ENCODE measurements around the gene SF3B3.
"Not testable (repeated sequence)": the region's sequence is repeated elsewhere in the genome, so short reads cannot be mapped to it uniquely, and the experiment has no call there.

The SF3B3 gene

DNA sequence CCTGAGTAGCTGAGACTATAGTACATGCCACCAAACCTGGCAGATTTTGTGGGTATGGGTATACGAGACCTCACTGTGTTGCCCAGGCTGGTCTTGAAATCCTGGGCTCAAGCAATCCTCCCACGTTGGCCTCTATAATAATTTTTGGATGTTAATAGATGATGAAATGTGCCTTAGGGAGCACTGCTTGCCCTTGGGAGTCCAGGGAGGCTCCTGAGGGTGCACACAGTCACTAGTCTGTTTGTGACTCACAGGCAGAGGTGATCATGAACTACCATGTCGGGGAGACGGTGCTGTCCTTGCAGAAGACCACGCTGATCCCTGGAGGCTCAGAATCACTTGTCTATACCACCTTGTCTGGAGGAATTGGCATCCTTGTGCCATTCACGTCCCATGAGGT is 46.1 kb downstream of the SF3B3 start:
- no peak for DNase-seq

GRCh38 chr16:70570967-70571570 is 47.5 kb downstream of the SF3B3 start:
- no peak for DNase-seq

DNA sequence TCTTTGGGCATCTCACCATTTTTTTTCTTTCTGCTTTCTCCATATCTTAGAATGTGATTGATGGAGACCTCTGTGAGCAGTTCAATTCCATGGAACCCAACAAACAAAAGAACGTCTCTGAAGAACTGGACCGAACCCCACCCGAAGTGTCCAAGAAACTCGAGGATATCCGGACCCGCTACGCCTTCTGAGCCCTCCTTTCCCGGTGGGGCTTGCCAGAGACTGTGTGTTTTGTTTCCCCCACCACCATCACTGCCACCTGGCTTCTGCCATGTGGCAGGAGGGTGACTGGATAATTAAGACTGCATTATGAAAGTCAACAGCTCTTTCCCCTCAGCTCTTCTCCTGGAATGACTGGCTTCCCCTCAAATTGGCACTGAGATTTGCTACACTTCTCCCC is 48.0 kb downstream of the SF3B3 start:
- no peak for DNase-seq

GRCh38 chr16:70572050-70572925 is 48.7 kb downstream of the SF3B3 start:
- DNase-seq, result no peak

DNA sequence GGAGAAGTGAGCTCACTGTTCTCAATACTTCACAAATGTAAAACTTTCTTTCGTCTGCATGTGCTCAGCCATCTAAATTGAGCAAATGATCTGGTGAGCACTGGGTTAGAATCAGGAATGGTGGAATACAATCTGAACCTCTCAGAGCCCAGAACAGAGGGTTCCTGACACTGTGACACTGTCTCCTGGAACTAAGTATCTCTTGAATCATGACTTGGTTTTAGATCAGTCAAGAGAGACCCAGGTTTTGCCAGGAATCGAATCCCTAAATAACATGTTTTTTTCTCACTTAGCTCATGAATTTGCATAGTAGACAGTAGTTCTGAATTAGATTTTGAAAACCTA is 49.3 kb downstream of the SF3B3 start:
- no peak for DNase-seq

DNA sequence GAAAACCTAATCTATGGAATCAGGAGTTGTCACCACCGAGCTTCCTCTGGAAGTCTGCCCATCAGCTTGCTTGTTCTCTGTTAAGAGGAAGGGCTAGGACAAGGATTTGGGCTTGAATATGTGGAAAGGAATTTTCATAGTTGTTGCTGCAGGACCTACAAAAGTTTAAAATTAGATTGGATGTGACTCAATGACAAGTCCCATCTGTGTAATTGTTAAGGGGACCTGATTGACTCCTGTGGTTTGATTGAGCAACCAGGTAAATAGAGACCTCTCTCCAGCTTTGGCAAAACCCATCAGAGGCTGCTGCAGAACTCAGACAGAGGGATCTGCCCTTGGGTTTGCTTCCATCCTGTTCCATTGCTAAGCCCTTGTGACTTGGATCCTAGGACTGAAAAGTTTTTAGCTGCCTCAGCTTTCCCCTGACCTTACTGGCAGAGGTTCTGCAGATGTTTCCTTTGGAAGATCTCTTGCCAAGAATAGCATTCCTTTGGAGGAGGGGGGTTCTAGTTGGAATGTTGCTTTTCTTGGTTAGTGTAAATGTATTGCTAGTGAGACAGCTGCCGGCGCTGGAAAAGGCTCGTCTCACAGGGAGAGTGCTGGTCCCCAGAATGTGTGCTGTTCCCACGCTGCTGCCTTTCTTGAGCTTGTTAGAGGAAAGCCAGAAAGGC is 50.0 kb downstream of the SF3B3 start:
- no peak for DNase-seq

DNA sequence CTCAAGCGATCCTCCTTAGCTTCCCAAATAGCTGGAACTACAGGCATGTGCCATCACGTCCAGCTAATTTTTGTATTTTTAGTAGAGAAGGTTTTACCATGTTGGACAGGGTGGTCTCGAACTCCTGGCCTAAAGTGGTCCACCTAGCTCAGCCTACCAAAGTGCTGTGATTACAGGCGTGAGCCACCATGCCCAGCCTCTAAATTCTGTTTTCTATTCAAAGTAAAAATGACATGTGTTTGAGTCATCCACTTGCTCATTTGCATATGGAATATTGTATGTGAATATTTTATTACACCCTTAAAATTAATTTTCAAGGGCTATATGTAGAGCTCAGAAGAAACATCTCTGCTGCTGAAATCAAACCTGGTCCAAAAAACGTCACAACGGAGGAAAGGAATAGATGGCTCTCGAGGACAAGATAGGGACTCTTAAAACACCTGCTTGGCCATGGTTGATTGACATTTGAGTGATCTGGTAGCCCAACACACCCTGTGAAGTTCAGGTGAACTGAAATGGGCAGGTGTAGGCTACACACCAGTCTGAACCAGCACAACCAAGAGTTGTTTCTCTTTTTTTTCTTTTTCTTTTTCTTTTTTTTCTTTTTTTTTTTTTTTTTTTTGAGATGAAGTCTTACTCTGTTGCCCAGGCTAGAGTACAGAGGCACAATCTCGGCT is 51.1 kb downstream of the SF3B3 start:
- no peak for DNase-seq

GRCh38 chr16:70575376-70575775 is 51.8 kb downstream of the SF3B3 start:
- no peak for DNase-seq

- DNase-seq, result no peak
Measured at GRCh38 chr16:70576431-70577255, 53.0 kb downstream of the SF3B3 start.

GRCh38 chr16:70577256-70577698 is 53.7 kb downstream of the SF3B3 start:
- DNase-seq, result no peak

DNA sequence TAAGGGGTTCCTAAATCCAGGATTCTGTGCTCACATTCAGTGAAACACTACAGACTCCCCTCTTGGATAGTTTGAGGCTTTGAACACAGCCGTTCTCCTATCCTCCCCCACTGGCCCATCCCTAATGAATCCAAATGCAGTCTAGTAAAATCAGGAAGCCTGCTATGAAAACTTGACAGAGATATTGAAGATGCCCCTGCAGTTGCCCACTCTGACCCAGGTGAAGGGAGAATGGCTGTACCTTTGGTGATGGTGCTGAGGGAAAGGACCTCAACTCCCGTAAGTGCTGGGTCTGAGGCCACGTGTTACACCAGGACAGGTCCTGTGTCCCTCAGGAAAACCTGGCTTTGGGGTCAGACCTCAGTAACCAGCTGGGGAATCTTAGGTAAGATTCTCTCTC is 54.4 kb downstream of the SF3B3 start:
- no peak for DNase-seq

DNA sequence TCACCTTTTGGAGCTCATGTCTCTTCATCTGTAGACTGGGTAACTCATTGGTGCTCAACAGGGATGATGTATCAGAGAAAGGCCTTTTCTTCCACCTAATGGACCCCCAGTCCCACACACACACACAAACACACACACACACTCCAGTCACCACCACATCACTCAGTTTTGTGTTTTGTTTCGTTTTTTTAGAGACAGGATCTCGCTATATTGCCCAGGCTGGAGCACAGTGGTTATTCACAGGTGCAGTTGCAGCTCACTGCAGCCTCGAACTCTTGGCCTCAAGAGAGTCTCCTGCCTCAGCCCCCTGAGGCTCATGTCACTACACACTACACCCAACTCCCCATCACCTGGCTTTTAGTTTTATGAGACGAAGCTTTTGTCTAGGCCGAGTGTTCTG is 55.6 kb downstream of the SF3B3 start:
- no peak for DNase-seq

DNA sequence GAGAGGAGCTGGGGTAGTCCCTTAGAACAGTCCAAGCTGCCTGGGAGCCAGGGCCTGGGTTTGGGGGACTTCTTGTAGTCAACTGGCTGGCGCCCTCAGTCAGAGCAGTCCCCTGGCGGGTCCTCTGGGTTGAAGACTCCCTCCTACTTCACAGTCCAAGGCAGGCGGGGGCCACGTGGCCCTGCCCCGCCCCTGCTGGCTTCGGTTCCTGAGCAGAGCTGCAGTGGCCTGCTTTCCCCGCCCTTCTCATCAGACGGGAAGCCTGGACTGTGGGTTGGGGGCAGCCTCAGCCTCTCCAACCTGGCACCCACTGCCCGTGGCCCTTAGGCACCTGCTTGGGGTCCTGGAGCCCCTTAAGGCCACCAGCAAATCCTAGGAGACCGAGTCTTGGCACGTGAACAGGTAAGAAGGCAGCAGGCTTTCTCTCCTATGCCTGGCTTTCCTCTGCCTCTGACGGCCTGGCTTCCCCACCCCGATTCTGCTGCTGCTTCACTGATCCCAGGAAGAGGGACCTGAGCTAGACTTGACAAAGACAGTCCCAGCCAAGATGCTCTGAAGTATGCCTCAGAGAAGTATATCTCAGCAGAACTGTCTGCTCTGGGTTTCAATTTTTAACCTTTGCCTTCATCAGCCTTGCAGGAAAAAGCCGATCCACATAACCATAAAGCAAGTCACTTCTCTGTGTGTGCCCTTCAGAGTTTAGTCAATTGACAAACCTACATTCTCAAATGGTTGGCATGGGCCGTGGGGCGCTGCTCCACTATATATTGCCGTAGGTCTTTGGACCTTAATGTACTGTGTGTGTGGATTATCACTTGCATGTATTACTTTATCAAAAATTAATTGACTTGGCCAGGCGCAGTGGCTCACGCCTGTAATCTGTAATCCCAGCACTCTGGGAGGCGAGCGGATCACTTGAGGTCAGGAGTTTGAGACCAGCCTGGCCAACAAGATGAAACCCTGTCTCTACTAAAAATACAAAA is 56.3 kb downstream of the SF3B3 start:
- DNase-seq, result no peak

GRCh38 chr16:70582280-70582978 is 58.8 kb downstream of the SF3B3 start:
- DNase-seq, result no peak

DNA sequence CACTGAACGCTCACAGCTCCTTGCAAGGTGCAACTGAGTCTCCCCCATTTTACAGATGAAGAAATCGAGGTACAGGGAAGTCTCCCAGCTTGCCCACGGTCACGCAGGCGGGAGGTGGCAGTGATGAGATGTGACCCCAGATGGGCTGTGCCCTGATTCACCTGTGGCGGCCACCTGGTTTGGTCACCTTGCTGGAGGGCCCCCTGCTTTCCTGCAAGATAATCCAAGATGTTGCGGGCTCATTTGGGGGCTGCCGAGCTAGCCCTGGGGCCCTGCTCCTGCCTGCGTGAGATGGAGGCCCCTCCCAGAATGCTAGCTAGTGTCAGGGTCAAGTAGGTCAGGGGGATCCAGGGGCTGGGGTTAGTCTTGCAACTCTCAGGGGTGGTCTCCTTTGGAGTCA is 63.1 kb downstream of the SF3B3 start:
- DNase-seq, result no peak

DNA sequence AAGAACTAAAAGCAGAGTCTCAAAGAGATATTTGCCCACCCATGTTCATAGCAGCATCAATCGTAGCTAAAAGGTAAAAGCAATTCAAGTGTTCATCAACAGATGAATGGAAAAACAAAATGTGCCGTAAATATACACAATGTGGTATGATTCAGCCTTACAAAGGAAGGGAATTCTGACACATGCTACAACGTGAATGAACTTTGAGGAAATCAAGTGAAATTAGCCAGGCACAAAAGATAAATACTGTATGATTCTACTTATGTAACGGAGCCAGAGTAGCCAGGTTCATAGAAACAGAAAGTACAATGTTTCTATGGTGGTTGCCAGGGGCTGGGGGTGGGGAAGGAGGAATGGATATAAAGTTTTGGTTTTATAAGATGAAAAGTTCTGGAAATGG is 64.9 kb downstream of the SF3B3 start:
- DNase-seq, result no peak

- not testable (repeated sequence) for DNase-seq
Measured at GRCh38 chr16:70589416-70589815, 65.8 kb downstream of the SF3B3 start.

- DNase-seq, result no peak
Measured at GRCh38 chr16:70589998-70590471, 66.4 kb downstream of the SF3B3 start.

DNA sequence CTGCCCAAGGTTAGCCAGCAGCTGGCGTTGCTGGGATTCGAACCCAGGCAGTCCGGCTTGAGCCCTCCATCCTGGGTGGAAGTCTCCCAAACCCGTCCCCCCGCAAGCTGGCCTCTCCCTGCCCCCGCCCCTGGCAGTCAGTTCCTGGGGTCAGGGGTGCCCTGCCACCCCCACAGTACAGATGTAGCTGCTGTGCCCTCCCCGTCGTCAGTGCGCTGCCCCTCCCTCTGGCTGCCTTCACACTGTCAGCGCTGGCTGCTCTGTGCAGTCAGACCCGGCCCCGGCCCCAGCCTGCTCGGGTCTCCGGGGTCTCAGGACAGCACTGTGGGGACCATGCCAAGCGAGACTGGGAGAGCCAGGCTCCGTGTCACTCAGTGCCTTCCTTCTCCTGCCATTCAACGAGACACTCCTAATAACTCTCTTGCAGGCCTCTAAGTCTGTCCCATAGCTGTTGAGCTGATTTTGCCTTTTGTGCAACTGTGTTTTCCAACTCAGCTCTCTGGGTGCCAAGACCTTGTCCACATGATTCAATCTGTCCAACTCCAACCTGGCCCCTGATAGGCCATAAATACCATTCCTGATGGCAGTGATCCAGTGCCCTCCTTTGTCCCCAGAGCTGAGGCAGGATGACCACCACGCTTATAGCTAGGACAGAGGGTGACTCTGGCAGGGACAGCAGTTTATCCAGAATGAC is 67.3 kb downstream of the SF3B3 start:
- DNase-seq, result no peak

DNA sequence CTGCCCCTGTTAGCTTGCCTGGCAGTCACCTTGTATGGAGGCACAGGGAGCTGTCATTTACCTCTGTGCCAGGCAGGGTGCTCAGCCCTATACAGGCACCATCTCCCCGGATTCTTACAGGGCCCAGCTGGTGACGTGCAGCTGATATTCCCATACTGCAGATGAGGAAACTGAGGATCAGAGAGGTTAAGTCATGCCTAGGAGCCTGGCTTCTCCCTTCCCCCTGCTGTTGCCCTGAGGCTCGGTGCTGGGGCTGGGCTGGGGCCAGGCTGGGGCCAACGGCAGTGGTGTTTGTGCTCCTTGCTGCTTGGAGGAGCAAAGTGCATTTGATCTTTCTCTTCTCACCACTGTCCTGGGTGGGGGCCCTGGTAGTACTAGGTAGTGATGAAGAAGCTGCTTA is 68.0 kb downstream of the SF3B3 start:
- no peak for DNase-seq
